Thyroid gland (tissue), 4 donors: ENCODE data around the gene IL7R.

Source experiments
- POLR2A ChIP-seq, 2 donors: fragments of 450-650 bp; IDR thresholded peaks; one replicate each; pipeline ENCODE4 v1.6.1; 2017; ENCODE audit warnings: antibody characterized with exemption in 2 of 2, mild to moderate bottlenecking in 2 of 2, moderate library complexity in 1 of 2
- TF ChIP-seq, protein P1 (sequence below), 6 experiments: fragments of 200-600 bp in 3 of 6; fragments of 450-650 bp in 3 of 6; sonication (generic) in 3 of 6; IDR thresholded peaks; one replicate each; pipeline ENCODE4 v1.5.1; 2016 to 2019; ENCODE audit warnings: antibody characterized with exemption in 6 of 6, mild to moderate bottlenecking in 2 of 6, inconsistent platforms in 1 of 6, moderate library complexity in 1 of 6

GRCh38 chr5:35811108-35811741 lies 45.5 kb upstream of the IL7R start:
- TF ChIP-seq POLR2A (IDR thresholded peaks at IDR 0.05), result no peak
- TF ChIP-seq, protein P1, sequence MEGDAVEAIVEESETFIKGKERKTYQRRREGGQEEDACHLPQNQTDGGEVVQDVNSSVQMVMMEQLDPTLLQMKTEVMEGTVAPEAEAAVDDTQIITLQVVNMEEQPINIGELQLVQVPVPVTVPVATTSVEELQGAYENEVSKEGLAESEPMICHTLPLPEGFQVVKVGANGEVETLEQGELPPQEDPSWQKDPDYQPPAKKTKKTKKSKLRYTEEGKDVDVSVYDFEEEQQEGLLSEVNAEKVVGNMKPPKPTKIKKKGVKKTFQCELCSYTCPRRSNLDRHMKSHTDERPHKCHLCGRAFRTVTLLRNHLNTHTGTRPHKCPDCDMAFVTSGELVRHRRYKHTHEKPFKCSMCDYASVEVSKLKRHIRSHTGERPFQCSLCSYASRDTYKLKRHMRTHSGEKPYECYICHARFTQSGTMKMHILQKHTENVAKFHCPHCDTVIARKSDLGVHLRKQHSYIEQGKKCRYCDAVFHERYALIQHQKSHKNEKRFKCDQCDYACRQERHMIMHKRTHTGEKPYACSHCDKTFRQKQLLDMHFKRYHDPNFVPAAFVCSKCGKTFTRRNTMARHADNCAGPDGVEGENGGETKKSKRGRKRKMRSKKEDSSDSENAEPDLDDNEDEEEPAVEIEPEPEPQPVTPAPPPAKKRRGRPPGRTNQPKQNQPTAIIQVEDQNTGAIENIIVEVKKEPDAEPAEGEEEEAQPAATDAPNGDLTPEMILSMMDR (IDR thresholded peaks at IDR 0.05), result no peak
